Right renal pelvis (tissue), 4 donors: ENCODE data around the gene ENC1. TPM values are rescaled to one million over a fixed set of nuclear protein-coding genes. Genes with fewer than 3 reads are reported as not detected.

Experiments
- DNase-seq, 4 donors: peaks; one replicate each; pipeline ENCODE4 v3.0.0-alpha.2; 2013; ENCODE audit warnings: low read depth in 4 of 4, low spot score in 3 of 4, missing footprints in 1 of 4
- polyA plus RNA-seq, 4 donors: library from polyadenylated mRNA; unstranded; fragments of 120-200 nt; gene quantifications; one replicate each; pipeline ENCODE4 v1.2.1, GENCODE V29; 2013; ENCODE audit not compliant: insufficient read length in 4 of 4

The ENC1 gene
- polyA plus RNA-seq, 4 donors, result 57.3 to 75.8 (median 69.7) TPM

GRCh38 chr5:74633695-74634094, 6.8 kb downstream of the ENC1 start:
- DNase-seq, result no peak

- DNase-seq, result no peak
These were observed 7.6 kb downstream of the ENC1 start for GRCh38 chr5:74632947-74633356.

GRCh38 chr5:74631081-74631953, 9.2 kb downstream of the ENC1 start:
- DNase-seq, result no peak

DNA sequence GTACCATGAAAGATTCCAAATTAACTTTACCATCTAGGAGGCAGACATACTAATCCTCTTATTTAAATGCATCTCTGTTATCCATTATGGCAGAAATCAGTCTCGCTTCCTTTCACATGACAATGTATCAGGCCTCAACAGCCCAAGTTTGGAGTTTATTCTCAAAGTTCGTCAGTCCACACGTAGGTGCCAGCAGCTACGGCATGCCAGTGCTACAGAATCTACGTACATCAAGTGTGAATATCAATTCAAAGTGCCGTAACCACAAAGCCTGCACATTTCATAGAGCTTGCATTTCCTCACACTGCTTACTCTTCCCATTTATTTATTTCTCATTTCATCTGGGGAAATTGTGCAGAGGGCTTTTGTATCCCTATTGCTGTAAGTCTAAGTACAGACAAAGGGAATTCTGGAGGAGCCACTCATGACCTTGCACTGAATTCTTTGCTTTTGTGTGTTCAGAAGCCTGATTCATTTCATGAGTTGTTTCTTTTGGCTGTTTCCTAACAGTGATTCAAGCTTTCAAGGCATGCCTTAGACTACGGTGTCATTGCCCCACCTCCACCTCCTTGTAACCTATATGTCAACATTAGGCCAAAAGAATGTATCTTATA, 10.0 kb downstream of the ENC1 start:
- no peak for DNase-seq

DNA sequence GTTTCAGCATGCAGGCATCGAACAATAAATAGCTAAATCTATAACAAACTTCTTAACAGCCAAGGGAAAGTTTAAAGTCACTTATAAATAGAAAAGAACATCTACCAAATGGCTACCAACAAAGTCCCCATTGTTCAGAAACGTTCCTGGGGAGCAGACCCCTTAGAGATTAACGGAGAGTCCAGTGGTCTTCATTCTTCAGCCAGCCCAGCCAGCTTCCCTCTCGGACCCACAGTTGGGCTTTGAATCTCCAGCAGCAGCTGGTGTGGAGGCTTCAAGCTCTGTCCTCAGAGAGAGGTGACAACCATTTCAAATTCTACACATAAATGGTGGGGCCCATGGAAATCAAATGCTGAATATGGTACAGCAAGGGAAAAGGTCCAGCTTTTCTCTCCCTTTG, 11.2 kb downstream of the ENC1 start:
- DNase-seq, result no peak

GRCh38 chr5:74628359-74628758, 12.2 kb downstream of the ENC1 start:
- DNase-seq, result no peak

- no peak for DNase-seq
These were observed 12.8 kb downstream of the ENC1 start for GRCh38 chr5:74627646-74628279.

DNA sequence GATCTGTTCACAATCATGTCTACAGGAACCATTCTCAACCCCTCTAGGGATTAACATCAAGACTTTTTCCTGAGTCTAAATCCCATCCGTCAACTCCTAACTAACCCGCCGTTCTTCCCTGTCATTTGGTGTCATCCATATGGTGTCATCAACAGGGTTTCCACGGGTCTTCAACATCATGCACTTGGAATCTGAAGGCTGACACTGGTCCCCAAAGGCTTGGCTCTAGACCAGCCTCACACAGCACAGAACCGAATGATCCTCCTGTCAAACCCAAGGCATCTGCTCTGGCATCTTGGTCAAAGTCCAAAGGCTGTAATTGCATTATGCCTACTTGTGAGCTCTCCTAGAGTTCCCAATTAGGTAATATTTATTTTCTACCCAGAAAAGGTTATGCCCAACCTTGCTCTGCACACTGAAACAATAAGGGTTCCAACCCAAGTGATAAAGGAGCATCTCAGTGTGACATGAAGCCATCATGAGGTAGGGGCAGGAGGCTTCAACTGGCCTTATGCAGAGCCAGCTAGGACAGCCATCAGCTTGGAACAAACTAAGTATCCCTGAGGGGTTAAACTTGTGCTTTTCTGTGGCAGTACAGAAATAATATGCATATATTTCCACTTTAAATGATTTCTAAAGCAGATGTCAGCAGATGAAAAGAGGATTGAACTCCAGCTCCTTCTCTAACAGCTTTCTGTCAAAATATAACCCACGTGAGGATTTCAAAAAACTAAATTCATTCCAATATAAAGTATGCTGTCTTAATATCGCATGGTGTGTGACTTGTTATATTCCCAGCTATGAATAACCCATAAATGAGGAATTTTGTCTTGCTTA, 13.9 kb downstream of the ENC1 start:
- DNase-seq, result no peak

- DNase-seq, result no peak
These were observed 14.7 kb downstream of the ENC1 start for GRCh38 chr5:74625742-74626241.

- DNase-seq, result no peak
These were observed 15.5 kb downstream of the ENC1 start for GRCh38 chr5:74624931-74625505.

DNA sequence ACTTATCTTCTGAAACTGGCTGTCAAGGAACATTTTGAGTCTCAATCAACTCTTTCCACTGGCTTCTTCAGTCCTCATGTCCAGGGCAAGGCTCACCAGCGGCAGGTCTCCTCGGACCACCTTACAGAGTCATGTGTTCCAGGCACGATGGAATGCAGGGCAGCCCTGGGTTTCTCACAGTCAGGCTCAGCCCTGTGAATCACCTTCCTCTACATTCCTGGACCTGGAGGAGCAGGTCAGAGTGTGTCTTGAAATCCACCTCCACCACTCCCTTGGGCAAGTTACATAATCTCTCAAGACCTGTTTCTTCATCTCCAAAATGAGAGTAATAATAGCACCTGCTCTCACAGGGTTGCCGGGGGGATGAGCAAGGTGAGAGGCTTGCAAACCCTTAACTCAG, 16.0 kb downstream of the ENC1 start:
- no peak for DNase-seq

GRCh38 chr5:74623748-74624408, 16.6 kb downstream of the ENC1 start:
- DNase-seq, result no peak

DNA sequence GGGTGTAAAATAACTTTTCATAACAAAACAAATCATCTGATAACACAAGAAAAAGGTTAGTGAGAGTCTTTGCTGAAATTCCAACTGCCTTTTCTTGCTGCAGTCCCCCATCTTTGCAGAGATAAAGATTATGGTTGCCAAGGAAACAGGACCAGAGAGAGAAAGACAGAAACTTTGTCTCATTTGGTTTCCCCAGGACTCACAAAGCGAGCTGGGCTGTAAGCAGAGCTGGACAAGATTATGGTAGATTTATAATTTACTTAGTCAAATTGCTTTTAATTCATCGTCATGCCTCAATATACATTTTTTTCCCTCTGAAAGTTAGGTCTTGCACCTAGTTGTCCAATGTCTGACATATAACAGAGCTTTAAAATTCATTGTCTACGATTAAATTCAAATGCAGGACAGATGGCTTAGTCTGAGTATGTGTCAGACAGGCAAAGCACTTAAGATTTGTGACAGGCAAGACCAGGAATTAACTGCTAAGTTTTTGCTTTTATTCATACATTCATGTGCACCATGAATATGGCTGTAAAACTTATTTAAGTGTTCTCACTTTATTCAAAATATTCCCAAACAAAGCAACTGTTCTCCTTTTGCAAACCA, 17.4 kb downstream of the ENC1 start:
- no peak for DNase-seq

- no peak for DNase-seq
These were observed 18.4 kb downstream of the ENC1 start for GRCh38 chr5:74622122-74622521.

GRCh38 chr5:74621492-74621891, 19.0 kb downstream of the ENC1 start:
- DNase-seq, result no peak

- no peak for DNase-seq
These were observed 21.2 kb downstream of the ENC1 start for GRCh38 chr5:74619308-74619707.

DNA sequence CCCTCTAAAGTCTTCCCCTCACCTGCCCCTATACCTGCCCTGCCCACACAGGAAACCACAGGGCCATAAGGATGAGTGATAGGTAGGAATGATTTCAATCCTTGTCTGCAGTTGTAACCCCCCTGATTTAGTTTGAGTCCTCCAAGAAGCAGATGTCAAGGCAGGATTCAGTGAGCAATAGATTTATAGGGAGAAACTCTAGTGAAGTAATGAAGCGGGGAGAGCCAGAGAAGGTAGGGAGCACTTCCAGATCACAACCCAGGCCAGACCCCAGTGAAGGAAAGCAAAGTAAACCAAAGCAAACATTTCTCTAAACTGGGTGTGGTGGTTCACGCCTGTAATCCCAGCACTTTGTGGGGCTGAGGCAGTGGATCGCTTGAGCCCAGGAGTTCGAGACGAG, 22.4 kb downstream of the ENC1 start:
- DNase-seq, result no peak

GRCh38 chr5:74617202-74617601, 23.3 kb downstream of the ENC1 start:
- DNase-seq, result no peak
